H1 (cell line): Measurements from ENCODE around the gene MMAB. TPM values are rescaled to one million over a fixed set of nuclear protein-coding genes. Genes with fewer than 3 reads are reported as not detected.

Experiments used
- CTCF ChIA-PET: fragments of 300-600 bp; sonication (Branson Sonifier 250); formaldehyde crosslinking; loops from one replicate; lab custom pipeline; 2021; ENCODE audit not compliant: partially characterized antibody; lab: Charles Lee
- POLR2A ChIA-PET: fragments of 300-600 bp; sonication (Branson Sonifier 250); formaldehyde crosslinking; loops from one replicate; lab custom pipeline; 2021; ENCODE audit warnings: inconsistent platforms; ENCODE audit not compliant: partially characterized antibody; lab: Charles Lee
- DNase-seq, 2 experiments: peaks; one replicate each; pipeline versions ENCODE4 v3.0.0 to v3.0.0-alpha.2; 2010 to 2022; ENCODE audit warnings: low spot score in 2 of 2, low read depth in 1 of 2, mixed read lengths in 1 of 2
- FAIRE-seq: peaks from 2 replicates; lab custom pipeline; 2011; peaks lifted over from hg19 to GRCh38; lab: Jason Lieb, UNC
- H2AFZ ChIP-seq: 2 replicates; pipeline ENCODE4 v1.8.1; 2012; ENCODE audit warnings: low read length, inconsistent platforms
- H2AK5ac ChIP-seq: 2 replicates; pipeline ENCODE4 v1.6.1; 2013; ENCODE audit warnings: low read depth, low read length
- H2BK120ac ChIP-seq: replicated peaks from 2 replicates; pipeline ENCODE3; 2013; ENCODE audit warnings: low read depth, low read length, inconsistent platforms
- H2BK12ac ChIP-seq: 2 replicates; pipeline ENCODE4 v1.6.1; 2013; ENCODE audit warnings: low read depth, low read length
- H2BK15ac ChIP-seq: 2 replicates; pipeline ENCODE4 v1.6.1; 2013; ENCODE audit warnings: low read length
- H2BK20ac ChIP-seq: 2 replicates; pipeline ENCODE4 v1.6.1; 2013; ENCODE audit warnings: low read length
- H2BK5ac ChIP-seq: 2 replicates; pipeline ENCODE4 v1.6.1; 2013; ENCODE audit warnings: low read depth, low read length
- H3K14ac ChIP-seq: 2 replicates; pipeline ENCODE4 v1.6.1; 2013; ENCODE audit warnings: inconsistent platforms; ENCODE audit not compliant: insufficient read length
- H3K18ac ChIP-seq: 2 replicates; pipeline ENCODE4 v1.6.1; 2013; ENCODE audit warnings: low read length; ENCODE audit errors: extremely low read depth
- H3K23ac ChIP-seq: 2 replicates; pipeline ENCODE4 v1.6.1; 2013; ENCODE audit warnings: inconsistent platforms; ENCODE audit not compliant: insufficient read length
- H3K23me2 ChIP-seq: 2 replicates; pipeline ENCODE4 v1.6.1; 2013; ENCODE audit warnings: low read depth, low read length
- H3K27ac ChIP-seq: 2 replicates; pipeline ENCODE4 v1.6.1; 2011; ENCODE audit warnings: low read depth, low read length, inconsistent platforms
- H3K27me3 ChIP-seq, 4 experiments: replicated peaks in 1 of 4; 1 replicate in 1 of 4; 2 replicates in 3 of 4; pipeline versions ENCODE4 v1.6.1 to v1.8.1; 2011 to 2013; ENCODE audit warnings: low read length in 3 of 4, mild to moderate bottlenecking in 3 of 4, inconsistent platforms in 2 of 4, mixed read lengths in 2 of 4, moderate library complexity in 1 of 4; ENCODE audit not compliant: control insufficient read depth in 3 of 4, insufficient read depth in 3 of 4; ENCODE audit errors: extremely low read depth in 1 of 4
- H3K36me3 ChIP-seq, 4 experiments: 2 replicates each; pipeline versions ENCODE4 v1.6.1 to v1.8.1; 2011 to 2013; ENCODE audit warnings: mild to moderate bottlenecking in 4 of 4, low read length in 3 of 4, moderate library complexity in 2 of 4, control low read depth in 1 of 4, inconsistent platforms in 1 of 4; ENCODE audit not compliant: insufficient read depth in 4 of 4, control insufficient read depth in 2 of 4
- H3K4ac ChIP-seq: replicated peaks from 2 replicates; pipeline ENCODE3; 2013; ENCODE audit warnings: low read length, low read depth, mixed read lengths, inconsistent platforms; ENCODE audit not compliant: insufficient read length
- H3K4me1 ChIP-seq, 4 experiments: replicated peaks in 1 of 4; 1 replicate in 1 of 4; 2 replicates in 3 of 4; pipeline versions ENCODE4 v1.6.1 to v1.8.1; 2011 to 2013; ENCODE audit warnings: low read length in 3 of 4, inconsistent platforms in 2 of 4, mixed read lengths in 1 of 4; ENCODE audit not compliant: insufficient read depth in 4 of 4, control insufficient read depth in 3 of 4
- H3K4me2 ChIP-seq, 2 experiments: 2 replicates each; pipeline versions ENCODE4 v1.6.1 to v1.8.1; 2011 to 2013; ENCODE audit warnings: low read depth in 2 of 2, low read length in 2 of 2, control low read depth in 1 of 2, inconsistent platforms in 1 of 2, mild to moderate bottlenecking in 1 of 2; ENCODE audit not compliant: insufficient read depth in 1 of 2
- H3K4me3 ChIP-seq, 4 experiments: fragments of 200-600, 300-600 bp in 1 of 4; sonication (generic), shearing (Covaris generic), sonication (Bioruptor Twin) in 1 of 4; 2 replicates each; pipeline versions ENCODE4 v1.5.1 to v1.8.1; 2011 to 2016; ENCODE audit warnings: low read length in 4 of 4, low read depth in 3 of 4, control low read depth in 2 of 4, inconsistent platforms in 2 of 4, mild to moderate bottlenecking in 2 of 4, mixed read lengths in 1 of 4, moderate library complexity in 1 of 4; ENCODE audit not compliant: insufficient read depth in 2 of 4; ENCODE audit errors: extremely low read depth in 1 of 4
- H3K56ac ChIP-seq: replicated peaks from 2 replicates; pipeline ENCODE3; 2013; ENCODE audit warnings: low read depth, mild to moderate bottlenecking, mixed read lengths, low read length, inconsistent platforms; ENCODE audit not compliant: insufficient read length
- H3K79me1 ChIP-seq: 2 replicates; pipeline ENCODE4 v1.6.1; 2013; ENCODE audit warnings: low read depth, low read length, control low read depth
- H3K79me2 ChIP-seq, 2 experiments: 2 replicates each; pipeline versions ENCODE4 v1.6.1 to v1.8.1; 2012 to 2013; ENCODE audit warnings: low read length in 2 of 2, mild to moderate bottlenecking in 2 of 2, inconsistent platforms in 1 of 2; ENCODE audit not compliant: insufficient read depth in 2 of 2, control insufficient read depth in 1 of 2
- H3K9ac ChIP-seq, 4 experiments: replicated peaks in 1 of 4; 1 replicate in 1 of 4; 2 replicates in 3 of 4; pipeline versions ENCODE4 v1.6.1 to v1.8.1; 2011 to 2013; ENCODE audit warnings: low read depth in 3 of 4, low read length in 3 of 4, control low read depth in 2 of 4, mild to moderate bottlenecking in 2 of 4, moderate library complexity in 2 of 4, inconsistent platforms in 1 of 4; ENCODE audit errors: extremely low read depth in 1 of 4
- H3K9me3 ChIP-seq, 2 experiments: 2 replicates each; pipeline versions ENCODE4 v1.6.1 to v1.8.1; 2012 to 2013; ENCODE audit warnings: mild to moderate bottlenecking in 2 of 2, moderate library complexity in 2 of 2, control low read depth in 1 of 2, inconsistent platforms in 1 of 2, low read depth in 1 of 2, low read length in 1 of 2, mixed read lengths in 1 of 2; ENCODE audit not compliant: insufficient read depth in 2 of 2
- H4K20me1 ChIP-seq, 2 experiments: replicated peaks in 1 of 2; 2 replicates each; pipeline versions ENCODE3 to v1.8.1; 2011 to 2013; ENCODE audit warnings: inconsistent platforms in 2 of 2, low read length in 2 of 2, mild to moderate bottlenecking in 1 of 2; ENCODE audit not compliant: insufficient read depth in 2 of 2, control insufficient read depth in 1 of 2
- H4K5ac ChIP-seq: 2 replicates; pipeline ENCODE4 v1.6.1; 2013; ENCODE audit warnings: low read length, low read depth, mixed read lengths, inconsistent platforms; ENCODE audit not compliant: insufficient read length
- H4K8ac ChIP-seq: 2 replicates; pipeline ENCODE4 v1.8.0; 2013; ENCODE audit warnings: mild to moderate bottlenecking, moderate library complexity, low read length, inconsistent platforms; ENCODE audit not compliant: insufficient read depth; ENCODE audit errors: extremely low read depth
- H4K91ac ChIP-seq: replicated peaks from 2 replicates; pipeline ENCODE3; 2013; ENCODE audit warnings: low read length, mixed read lengths, inconsistent platforms; ENCODE audit not compliant: insufficient read length
- CHD1 ChIP-seq: IDR thresholded peaks from 2 replicates; pipeline ENCODE4 v1.6.1; 2012; ENCODE audit warnings: low read depth, low read length, improper control_type of control experiment
- RAD21 ChIP-seq, 2 experiments: IDR thresholded peaks in 1 of 2; conservative IDR thresholded peaks in 1 of 2; 2 replicates each; pipeline ENCODE4 v1.6.1; 2011; ENCODE audit warnings: low read depth in 2 of 2, low read length in 2 of 2, improper control_type of control experiment in 1 of 2, inconsistent platforms in 1 of 2, mild to moderate bottlenecking in 1 of 2, moderate library complexity in 1 of 2
- WGBS, 2 experiments: shearing (Covaris generic) in 1 of 2; methylation state at CpG; one replicate each; pipeline versions ENCODE4 v1.1.6 to v1.1.7; 2013 to 2015; ENCODE audit warnings: low lambda C conversion rate in 2 of 2, mixed read lengths in 2 of 2, inconsistent platforms in 1 of 2, low coverage in 1 of 2, missing lambda C conversion rate in 1 of 2; ENCODE audit not compliant: insufficient replicate concordance in 2 of 2, insufficient coverage in 1 of 2, insufficient read length in 1 of 2; ENCODE audit errors: extremely low coverage in 1 of 2, missing lambda C conversion rate in 1 of 2; 5-methylcytosine and 5-hydroxymethylcytosine counted together
- polyA plus RNA-seq, 7 experiments: library from polyadenylated mRNA; depleted of rRNA in 3 of 7; stranded (reverse) in 5 of 7; unstranded in 2 of 7; fragments of >200 nt in 5 of 7; fragments of 200-250 nt in 2 of 7; gene quantifications; 1 replicate in 5 of 7; 2 replicates in 1 of 7; 4 replicates in 1 of 7; pipeline versions ENCODE4 v1.2.1 to v1.2.3, GENCODE V29; 2011 to 2013; ENCODE audit warnings: missing spikeins in 2 of 7, mixed read lengths in 2 of 7
- total RNA-seq: library from RNA; stranded (reverse); fragmentation: NEBNext Ultra II Directional; extraction: Animal tissue kit (Norgen Biotek cat#: 25700); gene quantifications from 2 replicates; pipeline ENCODE4 v1.2.1, GENCODE V29; 2021

The MMAB gene
- total and polyA plus RNA-seq, 2 of the 8 experiments (the other 6 are each of a cell fraction or from before 2014, with no cell fraction given): 12.9 to 18.5 TPM

GRCh38 chr12:109580272-109580671, 7.0 kb upstream of the MMAB start:
- H3K23me2 ChIP-seq: no peaks in the 10 kb centered on the region
- ChIA-PET CTCF (interaction anchor here (0.6 to 2.0 kb wide), 2 partner anchors 193 to 1208 kb away, joined by 3 to 4 read pairs; no protein-coding TSS in a partner anchor), POLR2A (no interaction called here)
- DNase-seq (no peak), FAIRE-seq (no peak)
- WGBS, 2 experiments: 91% methylated on average over 8 of the region's 8 CpGs; no CpG with 5 or more reads in 1 of the 2 experiments
- no peak overlapping the region for H3K27ac ChIP-seq
- no peak overlapping the region for H2BK5ac ChIP-seq
- no peak overlapping the region for H3K18ac ChIP-seq
- H4K5ac ChIP-seq: no peak overlapping the region
- H2BK20ac ChIP-seq: no peak overlapping the region
- no peak overlapping the region for H3K4ac ChIP-seq
- no peak overlapping the region for H2BK120ac ChIP-seq
- H3K4me3 ChIP-seq: no peak overlapping the region
- H2AK5ac ChIP-seq: no peak overlapping the region
- no peaks in the 10 kb centered on the region for H3K79me2 ChIP-seq
- H3K36me3 ChIP-seq: peaks cover 8 to 58% (median 18%) of the 10 kb centered on the region in 4 experiments; a peak in 6 of 8 replicates
- no peak overlapping the region for H3K56ac ChIP-seq
- no peaks in the 10 kb centered on the region for H3K27me3 ChIP-seq
- TF ChIP-seq RAD21 (IDR thresholded peaks at IDR 0.05 in 1 of 2, conservative IDR thresholded peaks at IDR 0.05 in 1 of 2; ENCODE audit: low read depth in 2 of 2, low read length in 2 of 2) (peak; percentile 22 to 36; a peak in 2 of 4 replicates), CHD1 (no peak)
- TF ChIP-seq, all 59 proteins: peak for 1
- Histone ChIP-seq H3K9ac (no peak overlapping the region), H3K9me3 (no peaks in the 10 kb centered on the region), H3K23ac (no peak overlapping the region), H2BK15ac (no peak overlapping the region), H4K20me1 (peaks cover 0 to 7% of the 10 kb centered on the region in 2 experiments), H3K14ac (no peak overlapping the region), H3K79me1 (no peaks in the 10 kb centered on the region; the same call in 1 of the 2 replicates), H3K4me2 (no peak overlapping the region), H2BK12ac (no peak overlapping the region), H2AFZ (no peak overlapping the region), H4K91ac (no peak overlapping the region), H3K4me1 (no peaks in the 10 kb centered on the region), H4K8ac (no peak overlapping the region)
